NCI-H2081 (cell line): ENCODE results near the gene XYLT2.
"Not testable (repeated sequence)": the region's sequence is repeated elsewhere in the genome, so short reads cannot be mapped to it uniquely, and the experiment has no call there.

Source experiments
- DNase-seq, 2 experiments: peaks; one replicate each; lab custom pipeline; 2025; lab: John Stamatoyannopoulos, UW

The XYLT2 gene

DNA sequence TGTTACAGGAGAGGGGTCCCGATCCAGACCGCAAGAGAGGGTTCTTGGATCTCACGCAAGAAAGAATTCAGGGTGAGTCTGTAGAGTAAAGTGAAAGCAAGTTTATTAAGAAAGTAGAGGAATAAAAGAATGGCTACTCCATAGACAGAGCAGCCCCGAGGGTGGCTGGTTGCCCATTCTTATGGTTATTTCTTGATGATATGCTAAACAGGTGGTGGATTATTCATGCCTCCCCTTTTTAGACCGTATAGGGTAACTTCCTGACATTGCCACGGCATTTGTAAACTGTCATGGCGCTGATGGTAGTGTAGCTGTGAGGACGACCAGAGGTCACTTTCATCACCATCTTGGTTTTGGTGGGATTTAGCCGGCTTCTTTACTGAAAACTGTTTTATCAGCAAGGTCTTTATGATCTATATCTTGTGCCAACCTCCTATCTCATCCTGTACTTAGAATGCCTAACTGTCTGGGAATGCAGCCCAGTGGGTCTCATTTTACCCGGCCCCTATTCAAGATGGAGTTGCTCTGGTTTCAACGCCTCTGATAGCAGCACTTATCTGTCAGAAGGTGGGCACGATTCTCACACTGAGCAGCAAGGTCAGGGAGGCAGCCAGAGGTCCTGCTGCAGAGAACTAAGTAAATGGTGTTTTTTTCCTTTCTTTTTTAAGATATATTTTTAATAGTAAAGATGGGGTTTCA lies 26.5 kb upstream of the XYLT2 start:
- no peak for DNase-seq

DNA sequence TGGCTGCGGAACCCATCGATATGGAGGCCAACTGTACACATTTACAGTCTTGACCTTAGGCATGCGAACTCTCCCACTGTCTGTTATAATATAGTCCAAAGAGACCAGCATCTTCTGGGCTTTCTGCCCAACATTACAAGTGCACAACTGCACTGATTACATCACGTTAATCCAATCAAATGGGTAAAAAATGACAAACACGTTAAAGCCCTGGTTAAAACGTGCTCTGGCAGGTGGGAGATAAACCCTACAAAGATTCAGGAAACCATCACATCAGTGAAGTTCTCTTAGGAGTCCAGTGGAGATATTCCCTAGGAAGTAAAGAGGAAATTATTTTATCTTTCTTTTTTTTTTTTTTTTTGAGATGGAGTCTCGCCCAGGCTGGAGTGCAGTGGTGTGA lies 23.7 kb upstream of the XYLT2 start:
- DNase-seq = no peak

DNA sequence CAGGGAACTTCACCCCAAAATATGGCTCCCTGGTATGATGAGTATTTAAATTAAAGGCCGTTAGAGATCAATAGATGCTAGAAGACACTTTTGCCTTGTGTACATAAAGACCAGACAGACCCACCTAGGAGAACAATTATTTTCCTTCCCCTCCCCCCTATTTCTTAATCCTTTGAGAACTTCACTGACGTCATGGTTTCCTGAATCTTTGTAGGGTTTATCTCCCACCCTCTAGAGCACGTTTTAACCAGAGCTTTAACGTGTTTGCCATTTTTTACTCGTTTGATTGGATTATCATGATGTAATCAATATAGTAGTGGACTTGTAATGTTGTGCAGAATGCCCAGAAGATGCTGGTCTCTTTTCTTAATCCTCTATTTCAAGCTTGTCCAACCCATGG lies 22.9 kb upstream of the XYLT2 start:
- DNase-seq = no peak

DNA sequence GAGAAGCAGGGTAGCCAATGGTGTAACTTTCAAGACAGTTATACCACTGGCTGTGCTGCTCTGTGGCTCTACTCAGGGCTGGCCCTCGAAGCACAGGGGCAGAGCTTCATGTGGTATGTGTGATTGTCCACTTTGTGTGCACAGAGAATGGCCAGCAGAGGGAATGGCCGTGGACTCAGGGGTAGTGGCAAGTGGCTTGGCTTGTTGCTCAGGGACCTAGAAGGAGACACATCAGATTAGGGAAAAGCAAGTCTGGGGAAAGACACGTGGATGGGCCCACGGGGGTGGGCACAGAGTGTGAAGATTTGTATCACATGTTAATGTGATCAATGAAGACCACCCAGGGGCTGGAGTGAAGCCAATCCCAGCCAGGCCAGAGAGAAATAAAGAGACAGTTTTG lies 20.0 kb upstream of the XYLT2 start:
- no peak for DNase-seq

DNA sequence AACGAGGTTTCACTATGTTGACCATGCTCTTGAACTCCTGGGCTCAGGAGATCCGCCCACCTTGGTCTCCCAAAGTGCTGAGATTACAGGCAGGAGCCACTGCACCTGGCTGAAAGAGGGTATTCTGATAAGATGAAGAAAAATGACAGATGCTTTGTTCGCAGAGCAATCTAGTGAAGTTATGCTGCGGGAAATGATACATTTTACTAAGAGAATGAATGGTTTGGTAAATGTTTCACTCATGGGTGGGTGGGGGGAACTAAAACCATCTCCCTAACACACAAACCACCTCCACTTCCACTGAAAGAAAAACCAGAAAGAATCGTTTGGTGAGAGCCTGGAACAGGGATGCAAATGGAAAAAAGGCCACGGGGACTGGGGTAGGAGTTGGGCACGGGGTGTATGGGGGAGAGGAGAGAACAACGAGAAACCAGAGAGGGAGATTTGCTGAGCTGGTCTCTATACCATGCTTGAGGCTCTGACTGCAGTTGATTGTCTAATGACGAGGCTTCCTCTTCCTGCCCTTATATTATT lies 19.0 kb upstream of the XYLT2 start:
- DNase-seq = no peak

DNA sequence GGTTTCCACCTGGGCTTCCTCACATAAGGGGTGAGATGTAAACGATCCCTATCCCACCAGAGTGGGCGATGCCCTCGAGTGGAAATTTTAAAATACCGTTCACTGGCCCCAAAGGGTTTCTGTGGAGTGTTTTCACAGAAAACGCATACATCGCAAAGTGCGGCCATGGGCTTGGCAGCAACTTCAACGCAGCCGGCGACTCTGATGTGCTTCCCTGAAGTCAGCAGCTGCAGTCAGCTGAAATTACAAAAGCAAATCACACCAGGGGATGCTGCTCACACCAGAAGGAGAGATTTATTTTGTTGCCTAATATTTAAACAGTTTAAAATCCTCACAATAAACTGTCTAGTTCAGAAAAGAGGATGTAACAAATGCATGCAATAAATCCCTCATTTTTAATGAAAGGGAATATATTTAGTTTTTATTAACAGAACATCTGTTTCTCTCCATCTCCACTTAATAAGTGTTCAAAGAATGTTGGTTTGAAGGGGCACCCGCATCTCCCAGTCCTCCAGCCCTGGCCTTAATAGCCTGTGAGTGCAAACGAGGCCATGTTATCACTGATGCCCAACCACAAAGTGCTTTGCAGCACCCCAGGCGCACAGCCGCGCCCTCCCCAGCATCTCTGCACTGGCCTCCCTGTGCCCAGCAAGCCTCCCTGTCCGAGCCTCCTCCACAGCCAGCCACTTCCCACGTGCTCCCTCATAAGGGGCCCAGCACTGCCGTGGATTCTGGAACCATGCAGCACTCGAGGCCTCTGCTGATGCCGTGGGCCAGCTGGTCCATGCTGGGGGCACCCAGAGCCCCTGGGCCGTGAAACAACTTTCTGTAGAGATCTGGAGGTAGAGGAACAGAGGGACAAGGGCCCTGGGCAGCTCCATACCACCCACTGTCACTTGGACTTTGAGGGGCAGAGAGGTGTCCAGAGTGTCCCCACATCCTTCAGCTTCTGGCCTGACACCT lies 17.3 kb upstream of the XYLT2 start:
- DNase-seq = peak; percentile 11 to 61

DNA sequence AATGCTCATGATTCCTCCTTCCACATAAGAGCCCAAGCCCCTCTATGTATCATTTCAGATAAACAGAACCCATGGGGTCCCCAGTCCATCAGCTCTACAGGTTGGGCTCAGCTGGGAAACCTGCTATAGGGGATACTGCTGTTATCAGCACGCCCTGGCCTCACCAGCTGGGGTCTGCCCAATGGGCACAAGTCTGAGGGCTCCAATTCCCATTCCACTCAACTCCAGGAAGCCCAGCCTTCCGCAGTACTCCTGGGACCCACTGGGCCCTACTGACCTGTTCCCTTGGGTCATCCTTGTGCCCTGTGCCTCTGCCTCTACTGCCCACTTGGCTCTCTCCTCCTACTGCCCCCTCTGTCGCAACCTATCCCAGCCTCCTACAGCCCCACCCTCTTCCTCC lies 16.2 kb upstream of the XYLT2 start:
- no peak for DNase-seq

DNA sequence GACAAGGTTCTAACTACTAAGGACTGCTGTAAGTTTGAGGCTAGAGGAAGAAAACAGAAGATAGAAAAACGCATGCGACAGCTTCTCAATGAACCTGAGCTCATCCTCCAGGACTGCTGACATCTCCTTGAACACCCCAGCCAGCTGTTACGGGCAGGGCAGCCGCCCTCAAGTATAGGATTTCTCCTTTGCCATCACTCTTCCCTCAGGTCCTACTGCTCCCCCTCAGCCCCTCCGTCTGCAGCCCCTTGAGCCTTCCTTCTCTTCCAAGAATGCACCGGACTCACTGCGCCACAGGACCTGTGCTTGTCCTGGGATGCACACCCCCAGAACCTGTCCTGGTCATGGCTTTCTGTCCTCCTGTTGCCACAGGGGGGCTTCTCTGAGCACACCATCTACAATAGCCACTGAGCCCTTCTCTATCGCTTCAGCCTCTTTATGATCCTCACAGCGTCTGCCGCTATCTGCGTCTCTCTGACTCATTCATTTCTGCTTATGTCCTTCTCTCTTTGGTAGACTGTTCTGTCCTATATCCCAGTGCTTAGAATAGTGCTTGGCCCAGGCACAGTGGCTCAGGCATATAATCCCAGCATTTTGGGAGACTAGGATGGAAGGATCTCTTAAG lies 15.7 kb upstream of the XYLT2 start:
- no peak for DNase-seq

DNA sequence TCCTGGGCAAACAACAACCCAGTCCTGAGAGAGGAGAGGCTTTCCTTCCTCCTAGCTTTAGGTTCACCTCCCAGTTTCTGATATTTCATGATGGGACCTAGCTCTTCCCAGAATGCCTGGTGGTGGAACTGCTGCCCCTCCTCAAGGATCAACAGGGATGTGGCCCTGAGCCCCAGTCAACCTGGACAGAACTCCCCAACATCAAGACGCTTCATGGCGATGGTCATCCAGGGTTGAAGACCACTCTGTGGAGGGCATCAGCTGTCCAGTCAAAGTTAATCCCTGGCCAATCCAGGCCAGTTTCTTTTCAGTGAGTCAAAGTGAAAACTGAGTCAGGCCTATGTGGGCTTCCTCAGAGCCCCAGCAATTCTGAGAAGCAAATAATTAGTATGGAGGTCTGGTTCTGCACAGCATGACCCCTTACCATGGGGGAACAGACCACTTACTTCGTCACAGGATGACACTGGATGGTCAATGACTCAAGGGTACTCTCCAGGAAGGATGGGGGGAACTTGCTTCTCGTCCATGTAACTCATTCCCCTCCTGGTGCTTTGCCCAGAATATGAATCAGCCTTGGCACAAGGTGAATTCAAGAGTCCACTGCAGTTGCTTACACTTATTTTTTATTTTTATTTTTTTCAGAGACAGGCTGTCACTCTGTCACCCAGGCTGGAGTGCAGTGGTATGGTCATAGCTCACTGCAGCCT lies 14.7 kb upstream of the XYLT2 start:
- DNase-seq = no peak

DNA sequence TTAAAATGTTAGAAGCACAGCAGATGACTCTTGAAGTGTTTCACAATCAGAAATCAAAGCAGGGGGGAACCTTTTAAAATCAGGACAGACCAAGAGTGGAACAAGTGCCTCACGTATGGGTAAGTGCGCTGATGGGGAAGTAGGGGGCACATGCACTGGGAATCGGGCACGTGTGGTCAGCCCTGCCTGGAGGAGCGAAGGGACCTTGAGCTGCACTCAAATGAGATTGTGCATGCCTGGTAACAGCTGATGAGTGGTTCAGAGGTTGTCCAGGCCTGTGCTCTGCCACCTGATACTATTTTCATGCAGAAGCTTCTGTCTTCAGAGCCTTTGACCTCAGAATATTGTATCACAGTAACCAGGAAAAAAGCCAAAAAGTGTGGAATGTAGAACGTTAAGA lies 13.7 kb upstream of the XYLT2 start:
- no peak for DNase-seq

DNA sequence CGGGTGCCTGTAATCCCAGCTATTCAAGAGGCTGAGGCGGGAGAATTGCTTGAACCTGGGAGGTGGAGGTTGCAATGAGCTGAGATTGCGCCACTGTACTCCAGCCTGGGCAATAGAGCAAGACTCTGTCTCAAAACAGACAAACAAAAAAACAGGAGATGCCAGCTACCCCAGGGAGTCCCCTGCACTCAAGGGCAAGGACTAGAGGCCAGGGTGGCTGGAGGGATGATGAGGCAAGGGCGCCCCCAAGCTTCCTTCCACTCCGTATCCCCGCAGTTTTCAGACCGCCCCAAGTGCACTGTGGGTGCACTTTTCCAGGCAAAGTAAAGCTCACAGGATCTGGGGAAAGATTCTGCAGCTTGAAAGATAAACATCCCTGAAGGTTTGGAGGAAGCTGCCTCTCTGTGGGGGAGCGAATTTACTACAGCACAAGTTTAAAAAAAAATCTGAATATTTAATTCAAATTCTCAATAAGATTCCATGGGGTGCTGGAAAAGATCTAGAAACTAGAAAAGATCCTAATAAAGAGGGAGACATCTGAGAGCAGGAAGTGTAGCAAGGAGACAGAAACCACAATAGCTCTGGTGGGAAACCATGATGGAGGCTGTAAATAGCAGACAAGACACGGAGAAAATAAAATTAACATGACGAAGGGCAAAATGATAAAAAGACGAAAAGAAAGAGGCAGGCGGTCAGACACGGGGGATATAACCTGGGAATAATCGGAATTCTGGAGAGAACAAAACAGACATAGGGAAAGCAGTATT lies 12.5 kb upstream of the XYLT2 start:
- DNase-seq = not testable (repeated sequence)

DNA sequence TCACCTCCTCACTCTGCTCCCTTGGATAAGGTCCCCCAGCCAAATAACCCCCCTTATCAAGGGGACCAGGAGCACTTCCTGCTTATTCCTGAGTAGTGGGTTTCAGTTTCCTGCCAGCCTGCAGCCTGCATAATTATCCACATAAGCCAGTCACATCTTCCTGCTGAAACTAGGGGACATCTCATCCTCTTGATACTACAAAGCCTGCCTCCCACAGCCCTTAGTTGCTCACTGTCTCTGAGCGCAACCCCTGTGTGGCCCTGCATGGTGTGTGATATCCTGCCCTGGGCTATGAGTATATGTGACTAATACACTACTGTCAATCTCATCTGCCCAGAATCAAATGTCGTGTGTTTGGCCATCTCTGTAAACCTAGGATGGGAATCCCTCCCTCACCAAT lies 8.0 kb upstream of the XYLT2 start:
- no peak for DNase-seq

DNA sequence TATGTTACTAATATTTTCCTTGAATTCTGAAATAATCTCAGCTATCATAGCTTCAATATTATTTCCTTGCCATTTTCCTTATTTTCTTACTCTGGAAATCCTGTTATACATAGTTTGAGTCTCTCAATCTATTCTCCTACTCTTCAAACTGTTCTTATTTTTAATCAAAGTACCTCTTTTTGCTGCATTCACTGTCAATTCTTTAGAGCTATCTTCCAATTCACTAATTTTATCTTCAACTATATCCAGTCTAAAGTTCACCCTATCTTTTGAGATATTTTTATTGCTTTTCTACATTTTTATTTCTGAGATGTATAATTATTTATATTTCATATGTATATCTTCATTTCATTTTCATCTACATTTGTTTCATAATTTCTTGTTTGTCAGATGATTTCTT lies 7.3 kb upstream of the XYLT2 start:
- DNase-seq = no peak

DNA sequence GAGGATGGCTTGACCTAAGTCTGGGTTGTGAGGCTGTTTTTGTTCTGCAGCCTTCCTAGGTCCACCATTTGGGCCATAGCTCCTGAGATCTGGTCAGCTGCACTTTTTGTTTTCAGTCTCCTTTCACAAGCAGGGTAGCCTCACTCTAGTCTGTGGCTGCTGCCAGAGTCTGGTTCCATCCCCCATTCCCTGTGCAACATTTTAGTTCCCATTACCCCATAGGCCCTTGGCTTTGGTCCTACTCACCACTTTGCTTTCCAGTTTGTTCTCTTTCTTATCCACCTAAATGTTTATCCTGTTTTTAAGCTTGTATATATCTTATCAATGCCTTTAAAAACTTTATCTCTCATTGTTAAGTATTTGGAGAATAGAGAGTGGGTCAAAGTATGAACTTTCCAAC lies 6.5 kb upstream of the XYLT2 start:
- no peak for DNase-seq

DNA sequence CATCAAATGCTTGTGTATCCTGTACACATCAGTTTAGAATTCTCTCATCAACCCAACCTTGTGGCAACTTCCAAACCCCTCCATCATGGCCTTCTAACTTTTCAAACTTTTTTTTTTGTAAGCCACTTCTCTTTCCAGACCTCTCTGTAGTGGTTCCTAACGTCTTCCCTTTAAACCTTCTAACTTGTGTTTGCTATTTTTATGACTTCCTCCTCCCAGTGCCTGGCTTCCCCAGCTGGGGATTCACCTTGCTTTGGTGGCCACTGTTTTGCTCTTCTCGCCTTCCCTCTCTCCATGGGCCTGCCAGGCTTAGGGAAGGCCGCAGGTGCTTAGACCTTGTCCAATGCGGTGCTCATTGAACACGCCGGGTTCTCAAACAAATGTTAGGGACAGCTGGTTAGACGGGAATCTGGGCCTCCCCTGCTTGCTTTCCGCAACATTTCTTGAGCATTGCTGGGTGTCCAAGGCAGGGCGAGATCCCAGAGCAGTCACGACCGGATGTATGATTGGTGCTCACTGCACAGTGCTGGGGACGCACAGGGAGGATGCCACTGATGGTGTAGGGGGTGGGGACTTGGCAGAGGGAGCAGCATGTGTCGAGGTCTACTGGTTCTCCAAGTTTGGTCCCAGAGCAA lies 1.1 kb upstream of the XYLT2 start:
- no peak for DNase-seq

DNA sequence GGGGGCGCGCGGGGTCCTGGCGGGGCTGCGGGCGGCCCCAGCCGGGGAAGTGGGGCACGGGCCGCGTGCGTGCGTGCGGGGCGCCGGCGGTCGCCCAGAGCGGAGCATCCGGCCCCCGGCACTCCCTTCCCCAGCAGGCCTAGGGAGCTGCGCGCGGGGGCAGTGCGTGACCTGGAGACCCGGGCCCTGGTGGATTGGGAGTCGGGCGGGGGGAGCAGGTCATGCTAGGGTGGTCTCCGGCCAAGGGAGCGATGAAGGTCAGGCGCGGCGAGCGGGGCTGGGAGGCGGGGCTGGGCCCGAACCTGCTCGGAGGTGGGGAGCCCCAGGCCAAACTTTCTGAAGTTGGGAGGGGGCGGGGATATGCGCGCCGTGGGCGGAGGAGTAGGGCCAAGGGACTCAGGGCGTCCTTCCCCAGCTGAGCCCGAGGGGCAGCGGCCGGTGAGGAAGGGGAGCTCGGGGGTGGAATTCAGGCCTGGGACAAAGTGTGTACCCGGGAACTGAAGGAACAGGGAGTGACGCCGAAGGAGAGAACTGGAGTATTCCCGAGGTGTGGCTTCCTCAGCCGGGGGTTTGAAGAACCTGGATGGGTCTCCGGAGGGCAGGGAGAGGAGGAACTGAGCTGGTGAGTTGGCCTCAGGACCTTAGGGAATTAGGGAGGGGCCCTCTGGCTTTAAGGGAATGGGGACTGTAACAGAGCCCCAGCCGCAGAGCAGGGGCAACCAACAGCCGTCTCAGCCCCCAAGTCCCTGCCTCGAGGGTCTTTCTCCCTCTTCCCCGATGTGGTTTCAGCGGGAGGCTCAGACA lies 589 bp downstream of the XYLT2 start:
- no peak for DNase-seq

DNA sequence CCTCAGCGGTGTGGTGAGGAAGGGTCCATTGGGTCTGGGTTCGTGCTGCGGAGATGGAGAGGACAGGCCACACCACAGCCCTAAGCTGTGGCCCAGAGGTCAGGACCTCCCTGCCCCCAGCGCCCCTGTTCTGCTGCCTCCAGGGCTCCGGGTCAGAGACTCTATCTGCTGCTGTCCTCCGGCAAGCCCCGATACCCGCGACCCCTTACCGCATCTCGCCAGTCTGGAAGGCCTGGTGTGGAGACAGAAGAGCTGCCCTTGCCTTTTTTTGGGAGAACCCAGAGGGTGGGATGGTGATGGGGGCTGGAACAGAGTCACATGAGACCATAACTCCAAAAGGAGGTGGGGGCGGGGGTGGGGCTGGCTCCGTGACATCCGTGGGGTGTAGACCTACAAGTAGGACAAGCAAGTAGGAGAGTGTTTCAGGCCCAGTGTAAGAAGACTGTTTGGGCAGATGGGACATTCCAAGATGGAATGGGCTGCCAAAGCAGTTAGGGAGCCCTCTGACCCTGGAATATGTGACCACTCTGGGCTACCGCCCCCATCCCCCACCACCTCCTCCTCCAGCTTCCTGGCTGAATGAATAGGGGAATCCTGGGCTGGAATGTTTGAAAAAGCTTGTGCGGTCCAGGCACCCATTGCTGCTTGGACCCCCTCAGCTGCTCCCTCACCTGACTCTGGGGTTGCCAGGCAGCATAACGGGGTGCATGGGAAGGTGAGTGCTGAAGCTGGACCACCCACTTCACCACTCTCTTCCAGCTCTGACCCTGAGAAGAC lies 1.4 kb downstream of the XYLT2 start:
- no peak for DNase-seq

DNA sequence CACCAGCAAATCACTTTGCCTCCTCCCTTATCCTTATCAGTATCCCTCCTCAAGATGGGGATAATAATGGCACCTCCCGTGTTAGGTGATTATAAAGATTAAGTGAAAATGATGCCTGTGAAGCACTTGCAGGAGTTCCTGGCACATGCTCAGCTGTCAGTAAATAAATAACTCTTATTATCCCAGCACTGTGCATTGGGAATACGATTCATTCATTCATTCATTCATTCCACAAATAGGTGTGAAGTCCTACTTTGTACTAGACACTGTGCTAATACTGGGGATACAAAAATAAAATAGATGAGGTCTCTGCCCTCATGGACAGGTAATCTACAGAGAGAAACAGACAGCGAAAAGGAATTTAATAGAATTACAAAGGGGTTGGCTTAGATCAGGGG lies 2.0 kb downstream of the XYLT2 start:
- no peak for DNase-seq
